DMS 273 (cell line): Measurements from ENCODE around the gene CUX1.
A peak's percentile ranks its signal among the peaks of the same experiment; 100 is the strongest.
"Not testable (repeated sequence)": the region's sequence is repeated elsewhere in the genome, so short reads cannot be mapped to it uniquely, and the experiment has no call there.

ENCODE experiments used
- DNase-seq: peaks from one replicate; lab custom pipeline; 2025; ENCODE audit not compliant: unreplicated experiment; lab: John Stamatoyannopoulos, UW

Gene CUX1

DNA sequence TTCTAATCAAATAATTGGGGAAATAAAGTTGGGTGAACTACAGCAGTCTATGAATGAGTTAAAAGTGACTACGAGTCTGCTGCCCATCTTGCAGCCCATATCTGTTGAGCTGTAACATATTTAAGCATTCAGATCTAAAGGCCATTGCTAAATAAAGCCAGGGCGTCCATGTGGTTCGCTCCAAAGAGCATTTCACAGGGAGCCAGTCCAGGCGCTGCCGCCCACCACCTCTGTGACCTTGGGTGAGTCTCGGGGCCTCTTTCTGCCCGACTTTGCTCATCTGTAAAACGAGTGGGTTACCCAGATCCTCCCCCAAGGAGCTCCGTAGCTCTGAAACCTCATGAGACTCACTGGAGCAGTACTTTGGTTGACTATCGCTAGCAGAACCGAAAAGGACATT, 223.1 kb downstream of the CUX1 start:
- DNase-seq: no peak

DNA sequence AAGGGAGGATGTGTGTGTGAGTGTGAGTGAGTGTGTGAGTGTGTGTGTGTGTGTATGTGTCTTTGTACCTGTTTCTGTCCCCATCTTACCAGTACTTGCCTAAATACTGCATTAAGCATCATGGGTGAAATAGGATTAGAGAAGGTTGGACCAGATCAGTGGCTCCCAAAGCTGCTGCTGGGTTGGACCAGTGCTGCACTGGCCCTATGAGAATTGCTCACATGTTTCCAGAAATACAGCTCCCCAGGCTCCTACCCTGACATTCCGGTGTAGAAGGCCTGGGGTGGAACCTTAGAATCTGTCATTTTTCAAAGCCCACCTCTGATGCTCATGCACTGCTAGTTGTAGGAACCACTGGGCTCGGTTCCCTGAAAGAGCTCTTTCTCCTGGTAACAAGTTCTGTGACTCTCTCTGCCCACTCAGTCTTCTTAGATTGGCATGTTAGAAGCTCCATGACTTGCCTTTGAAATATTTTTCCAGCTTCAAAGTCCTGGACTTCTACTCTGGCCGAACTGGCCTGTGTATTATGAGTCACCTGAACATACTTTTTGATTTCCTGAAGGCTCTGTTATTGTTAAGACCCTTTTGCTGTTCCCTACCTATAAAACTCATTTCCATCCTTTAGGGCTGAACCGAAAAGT, 224.7 kb downstream of the CUX1 start:
- no peak for DNase-seq

DNA sequence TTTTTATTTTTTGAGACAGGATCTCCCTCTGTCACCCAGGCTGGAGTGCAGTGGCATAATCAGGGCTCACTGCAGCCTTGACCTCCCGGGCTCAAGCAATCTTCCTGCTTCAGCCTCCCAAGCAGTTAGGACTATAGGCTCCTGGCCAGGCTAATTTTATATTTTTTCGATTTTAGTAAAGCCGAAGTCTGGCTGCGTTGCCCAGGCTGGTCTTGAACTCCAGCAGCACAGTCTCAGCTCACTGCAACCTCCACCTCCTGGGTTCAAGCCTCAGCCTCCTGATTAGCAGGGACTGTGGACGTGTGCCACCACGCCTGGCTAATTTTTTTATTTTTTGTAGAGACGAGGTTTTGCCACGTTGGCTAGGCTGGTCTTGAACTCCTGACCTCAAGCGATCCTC, 225.4 kb downstream of the CUX1 start:
- not testable (repeated sequence) for DNase-seq

DNA sequence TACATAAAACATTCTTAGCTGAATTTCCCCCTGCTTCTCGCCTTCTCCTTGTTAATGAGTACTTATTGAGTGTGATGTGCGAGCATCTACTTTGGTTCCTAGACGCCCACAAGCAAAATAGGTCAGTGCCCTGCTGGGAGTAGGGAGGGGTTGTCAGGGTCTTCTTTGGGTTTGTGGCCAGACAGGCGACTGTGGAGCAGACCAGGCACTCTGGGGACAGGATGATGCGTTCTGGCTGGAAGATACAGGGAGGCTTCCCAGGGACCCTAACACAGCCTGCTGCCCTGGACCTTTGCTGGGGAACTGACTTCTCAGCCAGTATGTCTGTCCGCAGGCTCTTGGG, 227.2 kb downstream of the CUX1 start:
- no peak for DNase-seq

DNA sequence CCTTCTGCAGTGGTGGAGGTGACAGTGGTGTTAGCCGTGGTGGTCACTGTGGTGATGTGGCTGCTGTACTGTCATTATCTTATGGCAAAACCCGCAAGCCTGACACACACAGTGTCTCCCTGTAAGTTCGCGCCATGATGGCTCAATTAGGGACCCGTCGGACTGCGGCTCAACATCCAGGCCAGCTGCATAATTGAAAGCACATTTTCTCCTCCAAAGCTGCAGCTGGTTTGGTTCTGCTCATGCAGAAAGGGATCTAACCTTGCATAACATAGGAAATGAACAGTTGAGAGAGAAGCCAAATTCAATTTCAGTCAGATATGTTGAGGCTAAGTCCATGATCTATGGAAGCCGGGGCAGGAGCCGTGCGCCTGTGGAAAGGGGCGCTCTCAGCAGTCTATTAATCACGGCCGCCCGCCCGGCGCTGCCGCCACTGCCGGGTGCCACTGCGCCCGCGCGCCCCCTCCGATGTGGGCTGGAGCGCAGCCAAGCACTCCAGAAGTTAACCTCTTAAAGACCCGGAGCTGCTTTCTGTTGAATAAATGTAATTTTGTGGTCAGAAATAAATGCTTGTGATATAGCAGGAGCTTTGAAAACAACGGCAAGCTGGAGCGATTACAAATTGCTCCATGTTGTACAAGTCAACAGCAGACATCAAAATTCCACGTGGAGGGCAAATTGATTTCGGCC, 227.7 kb downstream of the CUX1 start:
- DNase-seq: peak; percentile 93

DNA sequence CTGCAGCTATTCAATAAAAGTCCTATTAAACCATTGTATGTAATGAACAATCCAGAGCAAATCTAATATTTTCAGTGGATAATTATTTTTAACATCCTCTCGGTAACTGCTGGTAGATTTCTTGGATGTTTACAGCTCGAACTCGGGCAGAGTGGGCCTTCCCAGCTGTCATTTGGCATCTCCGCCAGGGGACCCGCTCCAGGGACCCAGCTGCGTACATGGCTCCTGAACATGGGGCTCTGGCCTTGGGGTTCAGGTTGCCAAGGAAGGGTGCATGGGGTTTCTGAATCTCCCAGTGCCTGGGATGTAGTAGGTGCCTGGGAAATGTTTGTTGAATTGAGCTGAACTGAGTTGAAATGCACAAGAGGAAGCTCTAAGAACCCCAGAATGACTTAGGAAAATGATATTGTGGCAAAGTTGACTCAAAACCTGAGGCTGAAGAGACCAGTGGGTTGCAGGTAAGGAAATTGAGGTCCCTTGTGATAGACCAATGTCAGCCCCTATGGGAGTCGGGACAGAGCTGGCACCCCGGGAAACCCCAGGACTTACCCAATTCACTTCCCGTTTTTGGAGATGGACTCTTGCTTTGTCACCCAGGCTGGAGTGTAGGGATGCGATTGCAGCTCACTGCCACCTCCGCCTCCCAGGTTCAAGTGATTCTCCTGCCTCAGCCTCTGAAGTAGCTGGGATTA, 228.4 kb downstream of the CUX1 start:
- no peak for DNase-seq

DNA sequence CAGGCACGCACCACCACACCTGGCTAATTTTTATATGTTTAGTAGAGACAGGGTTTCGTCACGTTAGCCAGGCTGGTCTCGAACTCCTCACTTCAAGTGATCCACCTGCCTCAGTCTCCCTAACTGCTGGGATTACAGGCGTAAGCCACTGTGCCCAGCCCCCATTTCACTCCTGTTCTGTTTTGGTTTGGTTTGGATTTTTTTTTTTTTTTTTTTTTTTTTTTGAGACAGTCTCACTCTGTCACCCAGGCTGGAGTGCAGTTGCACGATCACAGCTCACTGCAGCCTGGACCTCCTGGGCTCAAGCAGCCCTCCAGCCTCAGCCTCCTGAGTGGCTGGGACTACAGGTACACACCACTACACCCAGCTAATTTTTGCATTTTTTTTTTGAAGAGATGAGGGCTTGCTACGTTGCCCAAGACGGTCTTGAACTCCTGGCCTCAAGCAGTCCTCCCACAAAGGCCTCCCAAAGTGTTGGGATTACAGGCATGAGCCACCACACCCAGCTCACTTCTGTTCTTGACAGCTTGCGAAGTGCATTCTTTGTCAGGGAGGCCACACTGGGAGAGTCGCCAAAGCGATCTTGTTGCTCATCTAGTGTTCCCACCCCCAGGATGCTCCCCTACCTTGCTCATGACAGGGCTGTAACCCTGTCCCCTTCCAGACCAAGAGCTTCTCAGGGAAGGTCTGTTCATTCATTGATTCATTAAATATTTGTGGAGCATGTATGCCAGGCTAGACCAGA, 229.1 kb downstream of the CUX1 start:
- DNase-seq: no peak

DNA sequence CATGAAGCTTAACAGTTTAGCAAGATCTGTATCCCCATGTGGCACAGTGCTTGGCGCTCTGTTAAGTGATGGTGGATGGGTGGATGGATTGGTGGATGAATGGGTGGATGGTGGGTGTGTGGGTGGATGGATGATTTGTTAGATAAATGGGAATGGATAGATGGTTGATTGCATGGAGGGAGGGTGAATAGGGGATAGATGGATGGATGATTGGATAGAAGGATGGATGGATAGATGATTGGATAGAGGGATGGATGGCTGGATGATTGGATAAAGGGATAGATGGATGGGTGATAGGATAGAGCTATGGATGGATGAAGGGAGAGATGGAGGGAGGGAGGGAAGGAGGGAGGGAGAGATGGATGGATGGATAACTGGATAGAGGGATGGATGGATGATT, 229.7 kb downstream of the CUX1 start:
- DNase-seq: no peak

DNA sequence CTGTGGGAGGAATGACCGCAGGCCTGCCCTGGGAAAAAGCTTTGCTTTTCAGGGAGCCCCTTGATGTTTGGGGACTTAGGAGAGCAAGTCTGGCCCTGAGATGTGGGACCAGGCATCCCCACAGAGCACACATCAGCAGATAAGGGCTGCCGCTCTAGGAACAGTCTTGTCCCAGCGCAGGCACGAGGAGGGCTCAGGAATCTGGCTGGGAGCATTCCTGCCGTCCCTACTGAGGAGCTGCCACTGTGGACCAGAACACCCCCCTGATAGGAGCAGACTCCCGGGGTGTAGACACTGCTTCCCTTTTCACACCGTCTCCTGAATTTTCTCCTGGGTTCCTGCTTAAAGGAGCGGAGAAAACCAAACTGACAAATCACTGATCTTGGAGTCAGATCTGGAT, 232.3 kb downstream of the CUX1 start:
- DNase-seq: no peak

DNA sequence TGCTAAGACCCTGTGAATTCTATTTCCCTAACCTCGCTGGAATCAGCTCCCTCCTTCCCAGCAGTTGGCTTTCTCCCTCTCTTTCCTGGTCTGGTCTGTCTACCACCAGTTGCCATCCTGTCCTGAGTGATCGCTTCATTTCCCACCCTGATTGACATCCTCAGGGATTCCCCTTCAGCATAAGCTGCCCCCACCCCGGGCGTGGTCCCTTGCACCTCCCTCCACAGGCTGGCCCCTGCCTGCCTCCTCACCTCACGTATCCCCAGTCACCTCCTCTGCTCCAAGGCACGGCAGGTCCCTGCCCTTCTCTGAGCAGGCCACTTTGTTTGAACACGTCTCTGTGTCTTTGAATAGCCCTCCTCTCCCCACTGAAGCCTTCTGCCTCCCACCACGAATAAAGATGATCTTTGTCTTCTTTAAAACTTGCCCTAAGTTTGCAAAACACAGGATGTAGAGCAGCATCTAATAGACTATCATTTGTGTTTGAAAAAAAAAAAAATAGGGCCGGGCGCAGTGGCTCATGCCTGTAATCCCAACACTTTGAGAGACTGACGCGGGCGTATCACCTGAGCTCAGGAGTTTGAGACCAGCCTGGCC, 233.5 kb downstream of the CUX1 start:
- no peak for DNase-seq

DNA sequence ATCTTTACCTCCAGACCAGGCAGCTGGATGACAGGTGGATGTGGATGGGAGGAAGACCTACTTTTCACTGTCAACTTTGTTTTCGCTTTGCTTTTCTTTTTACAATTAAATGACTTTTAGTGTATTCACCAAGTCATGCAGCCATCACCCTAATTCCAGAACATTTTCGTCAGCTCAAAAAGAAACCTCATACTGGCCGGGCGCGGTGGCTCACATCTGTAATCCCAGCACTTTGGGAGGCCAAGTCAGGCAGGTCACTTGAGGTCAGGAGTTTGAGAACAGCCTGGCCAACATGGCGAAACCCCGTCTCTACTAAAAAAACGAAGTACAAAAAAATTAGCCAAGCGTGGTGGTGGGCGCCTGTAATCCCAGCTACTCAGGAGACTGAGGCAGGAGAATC, 234.3 kb downstream of the CUX1 start:
- not testable (repeated sequence) for DNase-seq

DNA sequence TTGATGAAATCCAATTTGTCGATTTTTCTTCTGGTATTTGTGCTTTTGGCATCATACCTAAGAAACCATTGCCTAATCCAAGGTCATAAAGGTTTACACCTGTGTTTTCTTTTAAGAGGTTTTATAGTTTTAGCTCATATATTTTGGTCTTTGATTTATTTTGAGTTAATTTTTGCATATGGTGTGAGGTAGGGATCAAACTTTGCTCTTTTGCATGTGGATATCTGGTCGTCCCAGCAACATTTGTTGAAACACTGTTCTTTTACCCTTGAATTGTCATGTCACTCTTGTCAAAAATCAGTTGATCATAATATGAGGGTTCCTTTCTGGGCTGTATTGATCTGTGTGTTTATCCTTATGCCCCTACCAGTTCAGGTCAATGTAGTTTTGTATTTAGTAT, 236.7 kb downstream of the CUX1 start:
- DNase-seq: no peak

DNA sequence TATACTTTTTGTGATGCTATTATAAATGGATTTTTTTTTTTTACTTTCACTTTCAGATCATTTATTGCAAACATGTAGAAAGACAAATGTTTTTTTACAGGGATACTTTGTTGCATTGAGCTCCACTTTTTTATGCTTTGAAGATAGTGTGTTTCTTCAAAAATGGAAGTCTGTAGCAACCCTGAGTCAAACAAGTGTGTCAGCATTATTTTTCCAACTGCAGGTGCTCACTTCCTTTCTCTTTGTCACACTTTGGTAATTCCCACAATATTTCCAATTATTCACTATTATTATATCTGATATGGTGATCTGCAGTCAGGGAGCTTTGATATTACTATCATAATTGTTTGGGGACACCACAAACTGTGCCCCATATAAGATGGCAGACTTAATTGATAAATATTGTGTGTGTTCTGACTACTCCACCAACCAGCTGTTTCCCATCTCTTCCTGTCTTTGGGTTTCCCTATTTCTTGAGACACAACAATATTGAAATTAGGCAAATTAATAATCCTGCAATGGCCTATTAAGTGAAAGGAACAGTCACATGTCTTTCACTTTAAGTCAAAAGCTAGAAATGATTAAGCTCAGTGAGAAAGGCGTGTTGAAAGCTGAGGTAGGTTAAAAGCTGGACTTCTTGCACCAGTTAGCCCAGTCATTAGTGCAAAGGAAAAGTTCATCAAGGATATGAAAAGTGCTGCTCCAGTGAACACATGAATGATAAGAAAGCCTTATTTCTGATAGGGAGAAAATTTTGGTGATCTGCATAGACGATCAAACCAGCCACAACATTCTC, 238.0 kb downstream of the CUX1 start:
- DNase-seq: no peak

DNA sequence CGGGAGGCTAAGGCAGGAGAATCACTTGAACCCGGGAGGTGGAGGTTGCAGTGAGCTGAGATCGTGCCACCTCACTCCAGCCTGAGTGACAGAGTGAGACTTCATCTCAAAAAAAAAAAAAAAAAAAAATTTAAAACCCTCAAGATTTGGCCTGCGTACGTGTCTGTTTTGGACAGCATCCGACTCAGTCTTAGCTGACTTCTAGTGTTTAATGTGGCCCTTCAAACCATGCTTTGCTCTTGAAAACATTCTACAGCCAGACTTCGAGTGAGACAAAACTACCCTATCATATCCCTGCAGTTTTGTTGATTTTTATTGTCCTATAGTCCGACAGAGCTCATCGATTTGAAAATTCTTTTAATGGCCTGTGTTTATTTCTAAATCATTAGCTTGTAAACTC, 242.1 kb downstream of the CUX1 start:
- DNase-seq: no peak

DNA sequence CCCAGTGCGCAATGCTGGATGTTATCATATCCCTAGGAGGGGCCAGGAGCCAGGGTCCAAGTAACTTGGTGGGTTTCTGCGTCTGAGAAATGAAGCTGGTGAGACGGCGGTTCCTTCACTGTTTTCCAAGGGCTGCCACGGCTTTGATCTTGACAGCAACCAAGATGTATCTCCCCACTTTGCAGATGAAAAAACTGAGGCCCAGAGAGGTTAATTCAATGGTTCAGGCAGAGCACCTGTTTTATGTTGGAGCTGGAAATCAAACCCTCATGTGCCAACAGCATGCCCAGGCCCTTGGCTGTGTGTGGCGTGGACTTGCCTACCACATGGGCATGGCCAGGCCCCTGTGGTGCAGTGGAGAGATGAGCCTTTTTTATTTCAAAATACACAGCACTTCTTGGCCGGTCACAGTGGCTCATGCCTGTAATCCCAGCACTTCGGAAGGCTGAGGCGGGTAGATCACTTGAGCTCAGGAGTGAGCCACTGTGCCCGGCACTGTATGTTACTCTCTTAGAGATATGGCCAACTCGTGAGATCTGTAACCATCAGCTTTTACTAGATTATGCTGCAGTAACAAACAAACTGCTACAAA, 244.0 kb downstream of the CUX1 start:
- DNase-seq: no peak

DNA sequence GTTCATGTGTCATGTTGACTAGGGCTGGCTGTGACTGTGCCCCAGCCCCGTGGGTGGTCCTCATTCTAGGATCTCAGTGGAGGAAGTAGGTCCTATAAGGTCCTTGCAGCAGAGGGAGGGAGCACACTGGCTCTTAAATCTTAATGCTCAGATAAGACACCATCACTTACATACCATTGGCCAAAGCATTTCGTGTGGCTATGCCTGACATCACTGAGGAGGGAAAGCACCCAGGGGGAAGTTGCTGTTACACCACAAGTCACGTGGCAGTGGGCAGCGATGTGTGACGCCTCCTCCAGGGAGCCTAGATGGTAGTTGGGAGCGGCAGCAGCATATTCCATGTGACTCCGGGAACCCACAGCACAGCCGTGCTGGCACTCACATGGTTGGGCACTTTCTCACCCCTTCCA, 244.6 kb downstream of the CUX1 start:
- DNase-seq: no peak

DNA sequence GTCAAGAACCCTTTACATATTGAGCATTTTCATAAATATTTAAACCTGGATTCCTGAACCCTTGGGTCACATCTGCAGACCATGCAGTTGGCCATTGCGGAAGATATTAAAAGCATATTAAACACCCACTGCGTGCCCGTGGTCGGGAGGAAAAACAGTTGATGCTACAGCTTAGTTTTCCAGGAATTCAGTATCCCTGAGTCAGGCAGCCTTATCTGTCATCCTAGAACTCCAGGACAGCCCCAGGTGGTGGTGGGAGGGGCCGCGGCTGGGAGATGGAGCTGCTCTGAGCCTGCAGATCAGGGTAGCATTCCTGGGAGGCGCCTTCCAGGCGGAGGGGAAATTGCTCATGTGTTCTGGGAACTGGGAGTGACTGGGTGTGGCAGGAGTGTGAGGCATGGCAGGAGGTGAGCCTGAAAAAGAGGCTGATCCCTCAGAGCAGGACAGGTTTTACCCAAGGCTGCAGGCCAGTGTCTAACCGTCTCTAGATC, 246.3 kb downstream of the CUX1 start:
- DNase-seq: peak; percentile 36

DNA sequence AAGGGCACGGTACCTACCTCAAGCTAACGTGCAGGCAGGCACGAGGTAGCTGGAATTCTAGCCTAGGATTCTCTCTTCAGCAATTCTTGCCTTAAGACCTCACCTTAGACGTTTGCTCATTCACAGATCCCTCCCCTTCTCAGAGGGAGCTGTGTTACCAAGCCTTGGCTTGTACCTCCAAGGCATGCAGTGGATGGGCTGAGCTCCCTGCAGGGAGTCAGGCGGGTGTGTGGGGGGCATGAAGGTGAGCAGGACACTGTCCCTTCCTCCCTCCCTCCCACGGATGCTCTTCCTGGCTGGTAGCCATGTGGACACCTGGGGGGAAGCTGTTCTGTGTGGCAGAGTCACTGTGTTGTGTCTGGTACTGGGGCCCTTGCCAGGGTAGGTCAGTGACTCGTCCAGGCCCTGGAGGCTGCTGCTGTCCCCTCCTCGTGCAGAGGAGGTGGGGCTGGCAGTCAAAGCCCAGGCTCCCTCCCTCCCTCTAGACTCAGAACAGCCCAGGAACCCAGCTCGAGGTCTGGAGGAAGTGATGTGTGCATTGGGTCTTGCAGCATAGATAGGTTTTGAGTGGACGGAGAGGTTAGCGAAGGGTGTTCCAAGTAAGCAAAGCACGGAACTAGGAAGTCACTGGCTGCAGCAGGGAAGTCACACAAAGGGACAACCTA, 247.1 kb downstream of the CUX1 start:
- no peak for DNase-seq

DNA sequence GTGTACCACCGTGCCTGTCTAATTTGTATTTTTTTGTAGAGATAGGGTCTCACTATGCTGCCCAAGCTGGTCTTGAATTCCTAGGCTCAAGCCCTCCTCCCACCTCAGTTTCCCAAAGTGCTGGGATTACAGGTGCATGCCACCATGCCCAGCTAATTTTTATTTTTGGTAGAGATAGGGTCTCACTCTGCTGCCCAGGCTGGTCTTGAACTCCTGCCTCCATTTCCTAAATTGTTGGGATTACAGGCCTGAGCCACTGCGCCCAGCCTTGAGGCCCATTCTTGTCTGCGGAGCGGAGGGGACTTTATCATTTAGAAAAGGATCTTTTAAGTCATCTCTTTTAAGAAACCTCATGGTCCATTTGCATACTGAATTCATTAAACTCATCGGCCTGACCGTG, 247.8 kb downstream of the CUX1 start:
- DNase-seq: no peak

DNA sequence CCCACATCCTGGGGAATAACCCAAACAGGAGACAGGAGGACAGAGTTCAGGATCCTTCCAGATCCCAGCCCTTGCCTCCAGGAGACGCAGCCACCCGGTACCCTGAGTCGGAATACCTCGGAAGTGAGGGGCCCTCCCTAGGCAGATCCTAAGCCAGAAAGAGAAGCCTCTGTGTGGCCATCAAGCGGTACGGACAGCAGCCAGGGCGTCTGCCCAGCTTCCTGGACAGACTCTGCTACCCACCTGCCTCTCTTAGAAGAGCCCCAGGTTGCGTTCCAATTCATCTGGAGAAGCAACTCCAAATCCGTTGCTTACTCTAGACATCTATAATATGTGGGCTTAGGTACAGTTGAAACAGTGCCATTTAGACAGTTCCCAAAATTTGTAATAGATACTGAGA, 249.1 kb downstream of the CUX1 start:
- DNase-seq: no peak
